ENCODE measurements around the gene LRRN4.

DNA sequence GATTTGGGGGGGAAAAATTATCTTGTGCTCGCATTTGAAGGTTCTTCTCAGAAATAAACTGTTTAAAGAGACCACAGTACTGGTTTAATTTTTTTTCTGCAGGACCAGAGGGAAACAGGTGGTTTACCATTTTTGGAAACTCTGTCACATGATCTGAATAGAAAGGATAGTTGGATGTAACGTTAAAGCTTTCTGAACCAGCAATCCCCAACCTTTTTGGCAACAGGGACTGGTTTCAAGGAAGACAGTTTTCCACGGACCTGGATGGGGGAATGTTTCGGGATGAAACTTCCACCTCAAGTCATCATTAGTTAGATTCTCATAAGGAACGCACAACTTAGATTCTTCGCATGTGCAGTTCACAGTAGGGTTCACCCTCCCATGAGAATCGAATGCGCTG, 53.0 kb downstream of the LRRN4 start:
- TF ChIP-seq, protein P1, sequence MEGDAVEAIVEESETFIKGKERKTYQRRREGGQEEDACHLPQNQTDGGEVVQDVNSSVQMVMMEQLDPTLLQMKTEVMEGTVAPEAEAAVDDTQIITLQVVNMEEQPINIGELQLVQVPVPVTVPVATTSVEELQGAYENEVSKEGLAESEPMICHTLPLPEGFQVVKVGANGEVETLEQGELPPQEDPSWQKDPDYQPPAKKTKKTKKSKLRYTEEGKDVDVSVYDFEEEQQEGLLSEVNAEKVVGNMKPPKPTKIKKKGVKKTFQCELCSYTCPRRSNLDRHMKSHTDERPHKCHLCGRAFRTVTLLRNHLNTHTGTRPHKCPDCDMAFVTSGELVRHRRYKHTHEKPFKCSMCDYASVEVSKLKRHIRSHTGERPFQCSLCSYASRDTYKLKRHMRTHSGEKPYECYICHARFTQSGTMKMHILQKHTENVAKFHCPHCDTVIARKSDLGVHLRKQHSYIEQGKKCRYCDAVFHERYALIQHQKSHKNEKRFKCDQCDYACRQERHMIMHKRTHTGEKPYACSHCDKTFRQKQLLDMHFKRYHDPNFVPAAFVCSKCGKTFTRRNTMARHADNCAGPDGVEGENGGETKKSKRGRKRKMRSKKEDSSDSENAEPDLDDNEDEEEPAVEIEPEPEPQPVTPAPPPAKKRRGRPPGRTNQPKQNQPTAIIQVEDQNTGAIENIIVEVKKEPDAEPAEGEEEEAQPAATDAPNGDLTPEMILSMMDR (conservative IDR thresholded peaks at IDR 0.05; ENCODE audit: low read length), result no peak
- no peak for TF ChIP-seq EZH2phosphoT487 (IDR thresholded peaks at IDR 0.05; ENCODE audit: borderline replicate concordance, low read depth, low read length)
